IMR-90 (cell line): ENCODE results near the gene RAD51B. TPM values are rescaled to one million over a fixed set of nuclear protein-coding genes. Genes with fewer than 3 reads are reported as not detected.

Experiments
- ATAC-seq: fragments of 200-7000 bp; cut with Tn5 transposase; 2 replicates; pipeline ENCODE4 v1.9.1; 2020; ENCODE audit warnings: low read depth, mild to moderate bottlenecking, moderate library complexity
- BruUV-seq: library from RNA; stranded (reverse); fragments of 400-500 nt; replicated peaks from 2 replicates; lab custom pipeline; 2021; lab: Mats Ljungman, UMichigan
- CTCF ChIA-PET: fragments of 300-600 bp; formaldehyde crosslinking; extraction: SDS; loops from one replicate; lab custom pipeline; 2021; ENCODE audit warnings: antibody characterized with exemption; lab: Yijun Ruan, JAX
- POLR2A ChIA-PET: fragments of 300-600 bp; sonication (Branson Sonifier 250); formaldehyde crosslinking; loops from one replicate; lab custom pipeline; 2022; ENCODE audit warnings: antibody characterized with exemption; ENCODE audit not compliant: unreplicated experiment; lab: Charles Lee
- DNase-seq: peaks from one replicate; pipeline ENCODE4 v3.0.0; 2013
- H2AFZ ChIP-seq: replicated peaks from 2 replicates; pipeline ENCODE3; 2013; ENCODE audit warnings: low read length, mild to moderate bottlenecking; ENCODE audit not compliant: poor library complexity
- H2AK5ac ChIP-seq: 2 replicates; pipeline ENCODE4 v1.6.1; 2013; ENCODE audit warnings: low read depth, low read length, inconsistent platforms
- H2AK9ac ChIP-seq: replicated peaks from 2 replicates; pipeline ENCODE3; 2013; ENCODE audit warnings: mild to moderate bottlenecking, low read depth, low read length, moderate library complexity; ENCODE audit not compliant: poor library complexity
- H2BK120ac ChIP-seq: 2 replicates; pipeline ENCODE4 v1.6.1; 2013; ENCODE audit warnings: low read depth, low read length, inconsistent platforms
- H2BK15ac ChIP-seq: 3 replicates; pipeline ENCODE4 v1.6.1; 2013; ENCODE audit warnings: low read depth, low read length, inconsistent platforms
- H2BK20ac ChIP-seq: 2 replicates; pipeline ENCODE4 v1.6.1; 2013; ENCODE audit warnings: low read depth, mild to moderate bottlenecking, inconsistent platforms, low read length, moderate library complexity
- H2BK5ac ChIP-seq: 2 replicates; pipeline ENCODE4 v1.6.1; 2013; ENCODE audit warnings: mild to moderate bottlenecking, low read depth, low read length, inconsistent platforms; ENCODE audit not compliant: poor library complexity, severe bottlenecking
- H3K14ac ChIP-seq: replicated peaks from 2 replicates; pipeline ENCODE4 v1.6.1; 2013; ENCODE audit warnings: low read depth, low read length, inconsistent platforms
- H3K18ac ChIP-seq: 2 replicates; pipeline ENCODE4 v1.6.1; 2013; ENCODE audit warnings: low read depth, low read length, control low read depth
- H3K23ac ChIP-seq: 2 replicates; pipeline ENCODE4 v1.6.1; 2013; ENCODE audit warnings: low read depth, low read length, inconsistent platforms
- H3K27ac ChIP-seq: 2 replicates; pipeline ENCODE4 v1.5.1; 2013; ENCODE audit warnings: mild to moderate bottlenecking, control low read depth, low read length; ENCODE audit not compliant: insufficient read depth
- H3K27me3 ChIP-seq: 2 replicates; pipeline ENCODE4 v1.6.1; 2013; ENCODE audit warnings: low read length; ENCODE audit not compliant: control insufficient read depth, insufficient read depth
- H3K36me3 ChIP-seq: 2 replicates; pipeline ENCODE4 v1.6.1; 2013; ENCODE audit warnings: low read length, mixed read lengths; ENCODE audit not compliant: control insufficient read depth, insufficient read depth
- H3K4ac ChIP-seq: 2 replicates; pipeline ENCODE4 v1.6.1; 2013; ENCODE audit warnings: low read depth, low read length, inconsistent platforms
- H3K4me1 ChIP-seq: 2 replicates; pipeline ENCODE4 v1.6.1; 2013; ENCODE audit warnings: low read length, mixed read lengths; ENCODE audit not compliant: control insufficient read depth, insufficient read depth
- H3K4me2 ChIP-seq: 2 replicates; pipeline ENCODE4 v1.6.1; 2013; ENCODE audit warnings: low read depth, mild to moderate bottlenecking, control low read depth, low read length, moderate library complexity
- H3K4me3 ChIP-seq: 2 replicates; pipeline ENCODE4 v1.5.1; 2013; ENCODE audit warnings: low read depth, mild to moderate bottlenecking, control low read depth, low read length, moderate library complexity; ENCODE audit not compliant: insufficient read depth
- H3K56ac ChIP-seq: 2 replicates; pipeline ENCODE4 v1.6.1; 2013; ENCODE audit warnings: low read length, inconsistent platforms; ENCODE audit not compliant: insufficient read depth; ENCODE audit errors: extremely low read depth
- H3K79me1 ChIP-seq, 2 experiments: 2 replicates each; pipeline ENCODE4 v1.6.1; 2013; ENCODE audit warnings: low read length in 2 of 2, inconsistent platforms in 1 of 2, low read depth in 1 of 2
- H3K9ac ChIP-seq: 2 replicates; pipeline ENCODE4 v1.6.1; 2013; ENCODE audit warnings: low read depth, low read length, control low read depth
- H3K9me1 ChIP-seq: 2 replicates; pipeline ENCODE4 v1.6.1; 2013; ENCODE audit warnings: low read length, inconsistent platforms; ENCODE audit not compliant: insufficient read depth
- H3K9me3 ChIP-seq: 2 replicates; pipeline ENCODE4 v1.6.1; 2013; ENCODE audit warnings: low read length; ENCODE audit not compliant: control insufficient read depth, insufficient read depth
- H4K20me1 ChIP-seq: 2 replicates; pipeline ENCODE4 v1.6.1; 2013; ENCODE audit warnings: low read length, inconsistent platforms; ENCODE audit not compliant: insufficient read depth
- H4K5ac ChIP-seq: 2 replicates; pipeline ENCODE4 v1.6.1; 2013; ENCODE audit warnings: mild to moderate bottlenecking, low read depth, low read length, control low read depth
- H4K8ac ChIP-seq, 2 experiments: 2 replicates each; pipeline ENCODE4 v1.6.1; 2013; ENCODE audit warnings: low read depth in 2 of 2, low read length in 2 of 2, control low read depth in 1 of 2, inconsistent platforms in 1 of 2
- H4K91ac ChIP-seq: 2 replicates; pipeline ENCODE4 v1.6.1; 2013; ENCODE audit warnings: low read depth, low read length, inconsistent platforms; ENCODE audit not compliant: insufficient read depth
- CHD1 ChIP-seq: IDR thresholded peaks from 2 replicates; pipeline ENCODE4 v1.6.1; 2012; ENCODE audit warnings: low read depth, low read length, improper control_type of control experiment
- POLR2A ChIP-seq: IDR thresholded peaks from 2 replicates; pipeline ENCODE4 v1.6.1; 2012; ENCODE audit warnings: mild to moderate bottlenecking, low read depth, low read length
- RCOR1 ChIP-seq: IDR thresholded peaks from 2 replicates; pipeline ENCODE4 v1.6.1; 2012; ENCODE audit warnings: mild to moderate bottlenecking, low read length, improper control_type of control experiment; ENCODE audit not compliant: insufficient replicate concordance
- RFX5 ChIP-seq: IDR thresholded peaks from 2 replicates; pipeline ENCODE4 v1.8.0; 2012; ENCODE audit warnings: low read depth, mild to moderate bottlenecking, low read length, moderate library complexity
- SMC3 ChIP-seq: fragments of 150-350 bp; IDR thresholded peaks from 2 replicates; pipeline ENCODE4 v1.6.1; 2016; ENCODE audit warnings: low read depth, mild to moderate bottlenecking, antibody characterized with exemption, low read length, moderate library complexity
- WGBS, 2 experiments: methylation state at CpG; one replicate each; pipeline versions ENCODE4 v1.1.5 to v1.1.7; 2013; ENCODE audit warnings: missing lambda C conversion rate in 2 of 2; ENCODE audit not compliant: insufficient read length in 1 of 2; ENCODE audit errors: extremely low coverage in 2 of 2; 5-methylcytosine and 5-hydroxymethylcytosine counted together
- dilution Hi-C: fragments of 300-500 bp; cut with HindIII; formaldehyde crosslinking; loops from one replicate; pipeline ENCODE4 v1.14.3; 2018; ENCODE audit warnings: low sequenced_read_pairs; ENCODE audit not compliant: unreplicated experiment
- in situ Hi-C: fragments of 300-500 bp; cut with MboI; formaldehyde crosslinking; loops from 3 replicates; pipeline ENCODE4 v1.14.3; 2019; ENCODE audit warnings: low sequenced_read_pairs, inconsistent platforms, mixed read lengths
- intact Hi-C: fragments of 100-400 bp; cut with micrococcal nuclease; formaldehyde crosslinking; loops from 2 replicates; pipeline ENCODE4 v1.10.0; 2022
- polyA plus RNA-seq, 3 experiments: library from polyadenylated mRNA; depleted of rRNA; stranded (reverse); fragments of >200 nt; gene quantifications; 2 replicates each; pipeline ENCODE4 v1.2.3, GENCODE V29; 2012; ENCODE audit warnings: low replicate concordance in 1 of 3
- total RNA-seq: library from RNA; depleted of rRNA; stranded (reverse); fragments of >200 nt; gene quantifications from 2 replicates; pipeline ENCODE4 v1.2.3, GENCODE V29; 2012
- TF ChIP-seq, protein P1 (sequence below): conservative IDR thresholded peaks from 2 replicates; pipeline ENCODE4 v1.5.1; 2012; ENCODE audit warnings: mild to moderate bottlenecking, low read depth, low read length, improper control_type of control experiment
- TF ChIP-seq, protein P2 (sequence below): fragments of 150-350 bp; IDR thresholded peaks from 2 replicates; pipeline ENCODE4 v1.6.1; 2016; ENCODE audit warnings: low read depth, mild to moderate bottlenecking, low read length, moderate library complexity, borderline replicate concordance

The RAD51B gene
- total and polyA plus RNA-seq, 2 of the 4 experiments (the other 2 are of a cell fraction), result 5.1 to 18.8 TPM

DNA sequence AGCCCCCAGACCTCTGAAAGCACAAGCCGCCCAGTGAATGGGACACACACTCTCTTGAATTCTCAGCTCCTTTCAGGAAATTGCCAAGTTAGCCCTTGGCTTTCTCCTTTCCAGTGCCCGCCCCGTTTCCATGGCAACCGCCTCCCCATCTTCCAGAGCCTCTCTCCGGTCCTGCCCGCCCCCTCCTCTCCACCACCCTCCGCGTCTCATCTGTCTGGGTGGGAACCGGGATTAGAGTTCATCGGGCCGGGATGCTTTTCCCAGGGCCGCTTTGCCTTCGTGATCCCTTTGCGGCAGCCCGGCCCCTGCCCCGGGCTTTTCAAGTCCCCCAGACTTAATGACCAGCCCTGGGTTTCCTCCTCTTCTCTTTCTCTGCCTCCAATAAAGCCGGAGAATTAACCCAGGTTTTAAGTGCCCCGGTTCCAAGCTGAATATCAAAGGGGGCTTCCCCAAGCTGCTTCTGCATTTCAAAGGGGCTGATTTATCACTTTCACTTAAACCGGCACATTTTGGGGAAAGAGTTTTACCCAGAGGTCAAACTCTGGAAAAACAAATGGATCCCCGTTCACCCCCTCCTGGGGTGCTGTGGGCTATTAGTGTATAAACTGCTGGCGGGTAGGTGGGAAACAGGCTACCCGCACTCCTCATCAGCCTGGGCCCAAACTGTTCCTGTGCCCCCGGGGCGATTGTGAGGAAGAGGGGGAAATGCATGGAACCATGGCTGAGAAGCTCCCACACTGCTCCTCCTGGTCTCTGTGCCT lies 871.6 kb downstream of the RAD51B start:
- no peak overlapping the region for H2AFZ ChIP-seq
- no peak for DNase-seq
- TF ChIP-seq CHD1, result no peak
- no peak for TF ChIP-seq RFX5
- TF ChIP-seq, protein P1, sequence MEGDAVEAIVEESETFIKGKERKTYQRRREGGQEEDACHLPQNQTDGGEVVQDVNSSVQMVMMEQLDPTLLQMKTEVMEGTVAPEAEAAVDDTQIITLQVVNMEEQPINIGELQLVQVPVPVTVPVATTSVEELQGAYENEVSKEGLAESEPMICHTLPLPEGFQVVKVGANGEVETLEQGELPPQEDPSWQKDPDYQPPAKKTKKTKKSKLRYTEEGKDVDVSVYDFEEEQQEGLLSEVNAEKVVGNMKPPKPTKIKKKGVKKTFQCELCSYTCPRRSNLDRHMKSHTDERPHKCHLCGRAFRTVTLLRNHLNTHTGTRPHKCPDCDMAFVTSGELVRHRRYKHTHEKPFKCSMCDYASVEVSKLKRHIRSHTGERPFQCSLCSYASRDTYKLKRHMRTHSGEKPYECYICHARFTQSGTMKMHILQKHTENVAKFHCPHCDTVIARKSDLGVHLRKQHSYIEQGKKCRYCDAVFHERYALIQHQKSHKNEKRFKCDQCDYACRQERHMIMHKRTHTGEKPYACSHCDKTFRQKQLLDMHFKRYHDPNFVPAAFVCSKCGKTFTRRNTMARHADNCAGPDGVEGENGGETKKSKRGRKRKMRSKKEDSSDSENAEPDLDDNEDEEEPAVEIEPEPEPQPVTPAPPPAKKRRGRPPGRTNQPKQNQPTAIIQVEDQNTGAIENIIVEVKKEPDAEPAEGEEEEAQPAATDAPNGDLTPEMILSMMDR, result no peak
- TF ChIP-seq POLR2A, result no peak
- no peak for TF ChIP-seq SMC3
- no peak for TF ChIP-seq RCOR1
- TF ChIP-seq, protein P2, sequence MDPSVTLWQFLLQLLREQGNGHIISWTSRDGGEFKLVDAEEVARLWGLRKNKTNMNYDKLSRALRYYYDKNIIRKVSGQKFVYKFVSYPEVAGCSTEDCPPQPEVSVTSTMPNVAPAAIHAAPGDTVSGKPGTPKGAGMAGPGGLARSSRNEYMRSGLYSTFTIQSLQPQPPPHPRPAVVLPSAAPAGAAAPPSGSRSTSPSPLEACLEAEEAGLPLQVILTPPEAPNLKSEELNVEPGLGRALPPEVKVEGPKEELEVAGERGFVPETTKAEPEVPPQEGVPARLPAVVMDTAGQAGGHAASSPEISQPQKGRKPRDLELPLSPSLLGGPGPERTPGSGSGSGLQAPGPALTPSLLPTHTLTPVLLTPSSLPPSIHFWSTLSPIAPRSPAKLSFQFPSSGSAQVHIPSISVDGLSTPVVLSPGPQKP, result no peak
- H4K20me1 ChIP-seq, result no peaks in the 10 kb centered on the region
- H3K27me3 ChIP-seq, result no peaks in the 10 kb centered on the region
- H3K4me1 ChIP-seq, result peaks cover 45% of the 10 kb centered on the region
- H3K23ac ChIP-seq, result no peak overlapping the region
- H4K91ac ChIP-seq, result peak overlapping the region; percentile 21; the same call in 1 of the 2 replicates
- H3K27ac ChIP-seq, result no peak overlapping the region
- peaks cover 0 to 16% of the 10 kb centered on the region in 2 experiments; a peak in 2 of 4 replicates for H3K79me1 ChIP-seq
- intact Hi-C loops (loop anchor here (5.0 kb wide), 1 partner anchor 91 kb away; no protein-coding TSS in a partner anchor), in situ Hi-C loops (no loop called here), dilution Hi-C loops (no loop called here)
- H3K18ac ChIP-seq, result no peak overlapping the region
- ATAC-seq, result no peak
- ChIA-PET CTCF (interaction anchor here (0.5 kb wide), 1 partner anchor 153 kb away, joined by 3 read pairs; no protein-coding TSS in a partner anchor), POLR2A (interaction anchor here (1.4 kb wide), 1 partner anchor 102 kb away, joined by 8 read pairs; the partner anchor contains the start of gene ZFP36L1)
- no peak overlapping the region for H3K4me3 ChIP-seq
- no peak overlapping the region for H3K9ac ChIP-seq
- H3K4ac ChIP-seq, result no peak overlapping the region; the same call in 1 of the 2 replicates
- no peak overlapping the region for H2AK9ac ChIP-seq
- H2BK15ac ChIP-seq, result no peak overlapping the region
- H2BK20ac ChIP-seq, result no peak overlapping the region
- H2BK5ac ChIP-seq, result no peak overlapping the region
- H3K9me3 ChIP-seq, result no peaks in the 10 kb centered on the region
- no peak overlapping the region for H3K14ac ChIP-seq
- H4K5ac ChIP-seq, result no peak overlapping the region
- peak overlapping the region; percentile 45; the same call in 1 of the 2 replicates for H2BK120ac ChIP-seq
- H3K9me1 ChIP-seq, result peaks cover 34% of the 10 kb centered on the region
- no peak overlapping the region for H3K4me2 ChIP-seq
- no peak overlapping the region for H4K8ac ChIP-seq
- no peak overlapping the region for H3K56ac ChIP-seq
- H2AK5ac ChIP-seq, result peak overlapping the region; percentile 39
- no peaks in the 10 kb centered on the region for H3K36me3 ChIP-seq
- no TSS peak for BruUV-seq
- WGBS, 2 experiments, result 96% methylated on average over 5 of the region's 24 CpGs; no CpG with 5 or more reads in 1 of the 2 experiments
